ENCODE measurements around the gene GTF2F2. TPM values are rescaled to one million over a fixed set of nuclear protein-coding genes. Genes with fewer than 3 reads are reported as not detected.

The GTF2F2 gene
- polyA plus RNA-seq, 4 donors, result 24.9 to 32.8 (median 28.3) TPM

- DNase-seq (ENCODE audit: low read depth in 4 of 4, low spot score in 2 of 4), result no peak
These were observed 889 bp downstream of the GTF2F2 start for GRCh38 chr13:45120967-45121831.

DNA sequence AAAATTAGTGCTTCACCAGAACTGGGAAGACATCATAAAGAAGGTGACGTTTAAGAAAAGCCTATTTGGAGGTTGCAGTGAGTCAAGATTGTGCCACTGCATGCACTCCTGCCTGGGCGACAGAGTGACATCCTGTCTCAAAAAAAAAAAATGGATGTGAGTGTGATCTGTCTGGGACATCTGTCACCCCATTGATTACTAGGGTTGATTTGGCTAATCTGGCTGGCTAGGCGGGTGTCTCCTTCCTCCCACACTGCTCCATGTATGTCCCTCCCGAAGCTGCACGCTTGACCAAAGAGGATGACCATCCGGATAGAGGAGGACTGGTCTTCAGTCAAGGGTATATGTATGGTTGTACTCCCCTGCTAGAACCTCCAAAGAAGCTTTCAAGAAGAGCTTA, 2.6 kb downstream of the GTF2F2 start:
- no peak for DNase-seq (ENCODE audit: low read depth in 4 of 4, low spot score in 2 of 4)

- DNase-seq (ENCODE audit: low read depth in 4 of 4, low spot score in 2 of 4), result no peak
These were observed 12.2 kb downstream of the GTF2F2 start for GRCh38 chr13:45132369-45133064.

DNA sequence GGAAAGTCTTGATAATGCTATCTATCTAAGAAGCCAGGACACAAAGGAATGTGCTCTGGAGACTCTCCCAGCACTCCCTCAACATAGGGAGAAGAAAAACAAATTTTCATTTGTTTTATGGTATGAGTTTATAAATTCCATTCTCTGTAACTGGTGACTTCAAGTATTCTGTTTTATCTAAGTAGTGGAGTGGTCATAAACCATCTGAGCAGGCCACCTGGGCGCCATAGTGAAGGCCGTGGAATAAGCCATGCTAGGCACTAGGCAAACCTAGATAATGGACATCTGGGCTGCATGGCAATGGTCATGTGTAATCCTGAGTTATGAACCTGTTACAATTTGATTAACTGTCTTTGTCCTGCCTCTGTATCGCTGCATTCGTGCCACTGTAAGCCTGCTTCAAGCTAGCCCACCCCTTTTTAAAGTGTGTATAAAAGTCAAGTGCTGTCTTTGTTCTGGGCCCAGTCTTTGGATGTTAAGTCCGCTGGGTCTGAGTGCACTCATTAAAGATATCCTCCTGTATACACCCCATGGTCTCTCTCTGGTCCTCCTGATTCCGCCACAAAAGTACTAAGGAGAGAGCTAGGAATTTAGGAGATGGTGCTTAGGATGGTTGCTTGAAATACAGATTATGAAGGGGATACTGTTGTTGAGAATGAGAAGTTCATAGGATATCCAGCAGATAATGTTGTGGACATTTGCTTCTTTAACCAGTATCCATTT, 13.2 kb downstream of the GTF2F2 start:
- DNase-seq (ENCODE audit: low read depth in 4 of 4, low spot score in 2 of 4), result no peak

DNA sequence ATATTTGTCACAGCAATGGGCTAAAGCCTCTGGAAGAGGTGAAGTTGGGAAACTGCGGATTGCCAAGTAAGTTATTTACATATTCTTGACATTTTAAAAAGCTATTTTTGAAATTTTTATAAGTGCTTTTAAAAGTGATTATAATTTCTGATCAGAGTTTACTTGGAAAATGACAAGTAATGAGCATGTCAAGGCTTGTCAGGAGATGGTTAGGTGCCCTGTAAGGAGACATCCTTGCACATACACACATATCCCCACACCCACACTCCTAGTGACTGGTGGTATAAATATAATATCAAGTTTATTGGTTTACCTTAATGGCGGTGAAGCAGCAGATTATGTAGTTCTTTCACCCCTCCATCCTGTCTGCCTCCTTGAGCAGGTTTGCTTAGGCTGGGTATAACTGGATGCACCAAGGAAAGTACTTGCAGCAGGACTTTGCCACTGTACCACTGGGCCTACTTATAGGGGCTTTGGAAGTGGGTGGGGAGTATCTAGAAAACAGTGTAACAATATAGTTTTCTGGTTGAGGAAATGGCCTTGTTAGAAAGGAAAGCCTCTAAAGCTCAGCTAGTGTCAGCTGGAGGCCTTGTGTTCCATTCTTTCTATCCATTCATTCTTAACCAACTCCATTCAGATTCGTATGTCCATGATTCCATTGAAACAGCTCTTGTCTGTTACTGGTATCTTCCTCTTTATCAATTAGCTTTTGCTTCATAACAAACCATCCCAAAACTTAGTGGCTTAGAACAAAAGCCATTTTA, 16.6 kb downstream of the GTF2F2 start:
- no peak for DNase-seq (ENCODE audit: low read depth in 4 of 4, low spot score in 2 of 4)

DNA sequence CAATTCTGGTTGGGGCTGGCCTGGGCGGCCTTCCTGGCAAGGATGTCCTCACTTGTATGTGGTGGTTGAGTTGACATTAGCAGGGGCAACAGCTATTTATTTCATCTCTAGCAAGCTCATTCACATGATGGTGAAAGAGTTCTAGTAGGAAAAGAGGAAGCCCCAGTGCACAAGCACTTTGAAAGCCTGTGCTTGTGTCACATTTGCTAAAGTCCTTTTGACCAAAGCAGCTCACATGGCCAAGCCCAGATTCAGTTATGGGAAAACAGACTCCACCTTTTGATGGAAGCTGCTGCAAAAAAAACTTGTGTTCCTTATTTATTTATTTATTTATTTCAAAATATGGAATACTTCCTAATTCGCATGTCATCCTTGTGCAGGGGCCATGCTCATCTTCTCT, 17.2 kb downstream of the GTF2F2 start:
- no peak for DNase-seq (ENCODE audit: low read depth in 4 of 4, low spot score in 2 of 4)

DNA sequence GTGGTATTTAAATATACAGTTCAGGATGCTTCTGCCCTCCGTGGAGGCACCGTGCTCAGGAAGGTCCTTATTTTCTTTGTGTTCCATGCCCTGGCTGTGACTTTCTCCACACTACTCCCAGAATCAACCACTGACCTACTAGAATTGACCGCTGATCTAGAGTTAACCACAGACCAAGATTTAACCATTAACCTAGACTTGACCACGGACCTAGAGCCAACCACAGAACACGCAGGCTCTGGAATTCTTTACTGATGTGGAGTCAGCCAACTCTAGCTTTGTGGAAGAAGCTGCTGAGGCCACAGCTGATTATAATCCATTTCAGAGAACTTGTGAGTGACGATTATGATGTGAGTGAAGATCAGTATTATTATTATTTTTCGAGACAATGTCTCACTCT, 18.0 kb downstream of the GTF2F2 start:
- DNase-seq (ENCODE audit: low read depth in 4 of 4, low spot score in 2 of 4), result no peak

- DNase-seq (ENCODE audit: low read depth in 4 of 4, low spot score in 2 of 4), result no peak
These were observed 21.1 kb downstream of the GTF2F2 start for GRCh38 chr13:45141369-45141768.

- no peak for DNase-seq (ENCODE audit: low read depth in 4 of 4, low spot score in 2 of 4)
These were observed 22.4 kb downstream of the GTF2F2 start for GRCh38 chr13:45142440-45143345.

- DNase-seq (ENCODE audit: low read depth in 4 of 4, low spot score in 2 of 4), result no peak
These were observed 23.0 kb downstream of the GTF2F2 start for GRCh38 chr13:45143346-45143751.

- DNase-seq (ENCODE audit: low read depth in 4 of 4, low spot score in 2 of 4), result no peak
These were observed 29.7 kb downstream of the GTF2F2 start for GRCh38 chr13:45149964-45150363.

GRCh38 chr13:45156565-45157361, 36.5 kb downstream of the GTF2F2 start:
- DNase-seq (ENCODE audit: low read depth in 4 of 4, low spot score in 2 of 4), result no peak

GRCh38 chr13:45162194-45162593, 41.9 kb downstream of the GTF2F2 start:
- no peak for DNase-seq (ENCODE audit: low read depth in 4 of 4, low spot score in 2 of 4)

DNA sequence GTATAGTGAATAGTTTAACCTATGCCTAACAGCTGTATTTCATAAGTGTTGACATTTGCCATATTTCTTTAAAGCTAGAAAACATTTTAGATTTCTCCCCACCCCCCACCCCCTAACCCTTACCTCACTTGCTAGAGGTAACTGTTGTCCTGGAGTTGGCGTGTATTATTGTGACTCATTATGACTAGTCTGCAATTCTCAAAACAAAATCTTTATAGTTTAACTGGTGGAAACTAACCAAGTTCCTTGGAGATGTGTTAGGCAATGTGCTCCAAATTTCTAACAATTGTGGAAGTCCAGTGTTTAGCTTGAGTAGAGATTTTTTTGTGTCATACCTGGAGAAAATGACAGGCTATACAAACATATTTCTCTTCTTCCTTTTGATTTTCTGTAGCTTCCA, 42.5 kb downstream of the GTF2F2 start:
- no peak for DNase-seq (ENCODE audit: low read depth in 4 of 4, low spot score in 2 of 4)

DNA sequence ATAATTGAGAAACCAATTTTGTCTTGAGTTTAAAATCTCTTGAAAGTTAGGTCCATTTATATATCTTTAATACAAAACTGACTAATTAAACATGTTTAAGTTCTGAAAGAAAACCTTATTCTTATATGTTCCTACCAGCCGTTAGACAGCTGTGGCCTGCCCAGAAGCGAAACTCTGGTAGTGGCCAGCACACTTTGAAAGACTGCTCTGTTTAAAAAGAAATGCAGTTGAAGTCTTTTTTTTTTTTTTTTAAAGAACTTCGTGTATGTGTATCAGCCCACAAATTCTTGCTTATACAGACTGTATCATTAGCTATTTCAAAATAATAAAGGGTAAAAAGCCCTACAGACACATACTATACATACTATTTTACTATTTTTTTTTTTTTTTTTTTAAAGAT, 46.5 kb downstream of the GTF2F2 start:
- no peak for DNase-seq (ENCODE audit: low read depth in 4 of 4, low spot score in 2 of 4)

GRCh38 chr13:45167611-45168554, 47.6 kb downstream of the GTF2F2 start:
- no peak for DNase-seq (ENCODE audit: low read depth in 4 of 4, low spot score in 2 of 4)

- DNase-seq (ENCODE audit: low read depth in 4 of 4, low spot score in 2 of 4), result no peak
These were observed 48.2 kb downstream of the GTF2F2 start for GRCh38 chr13:45168555-45168930.

GRCh38 chr13:45174478-45174877, 54.2 kb downstream of the GTF2F2 start:
- DNase-seq (ENCODE audit: low read depth in 4 of 4, low spot score in 2 of 4), result no peak

All from left renal cortex interstitium (tissue), 4 donors.